Measurements from ENCODE around the gene GABRB1.

GABRB1 gene

DNA sequence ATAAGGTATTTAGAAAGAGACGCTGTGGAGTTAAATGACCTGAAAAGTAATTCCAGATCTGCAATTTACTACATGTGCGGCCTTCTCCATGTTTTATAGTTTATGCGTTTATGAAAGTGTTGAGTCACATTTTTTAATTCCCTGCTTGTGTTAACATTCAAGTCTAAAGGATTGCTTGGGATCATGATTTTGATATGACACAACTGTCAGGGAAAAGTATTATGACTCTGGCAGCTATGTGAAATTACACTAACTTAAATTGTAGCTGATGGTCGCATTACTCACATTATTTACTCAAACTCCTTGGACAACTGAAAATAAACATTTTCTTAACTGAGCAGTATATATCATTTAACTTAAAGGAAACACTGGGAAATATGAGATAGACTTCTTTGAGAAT, 14.3 kb upstream of the GABRB1 start:
- Histone ChIP-seq H3K9me3 (ENCODE audit: control insufficient read depth, low read length) (no peaks in the 10 kb centered on the region), H2AFZ (no peak overlapping the region), H3K4me2 (ENCODE audit: low read length) (no peak overlapping the region), H3K79me2 (no peaks in the 10 kb centered on the region), H3K4me3 (ENCODE audit: low read depth, low read length) (no peak overlapping the region), H3K27me3 (ENCODE audit: control insufficient read depth, insufficient read depth, low read length) (no peaks in the 10 kb centered on the region), H3K27ac (no peak overlapping the region), H3K9ac (no peak overlapping the region), H3K36me3 (ENCODE audit: control insufficient read depth, insufficient read depth, low read length) (no peaks in the 10 kb centered on the region), H3K4me1 (no peaks in the 10 kb centered on the region)
- no peak for TF ChIP-seq CTCF (IDR thresholded peaks at IDR 0.05)

DNA sequence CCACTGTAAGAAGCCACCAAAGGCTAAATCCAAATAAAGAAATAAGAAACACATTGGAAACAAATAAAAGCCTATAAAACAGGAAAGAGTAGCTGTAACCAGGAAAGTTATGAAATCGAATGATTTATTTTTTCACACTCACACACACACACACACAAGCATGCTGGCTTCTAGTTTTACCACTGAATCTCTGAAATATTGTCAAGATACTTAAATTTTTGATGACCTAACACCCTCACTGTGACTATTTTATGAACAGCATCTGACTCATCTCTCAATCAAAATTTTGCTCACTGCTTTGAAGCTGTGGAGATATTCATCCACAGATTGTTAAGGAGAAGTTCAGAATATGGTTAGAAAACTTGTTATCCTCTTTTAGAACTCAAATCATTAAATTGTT, 13.9 kb upstream of the GABRB1 start:
- Histone ChIP-seq H3K27me3 (ENCODE audit: control insufficient read depth, insufficient read depth, low read length) (no peaks in the 10 kb centered on the region), H3K4me3 (ENCODE audit: low read depth, low read length) (no peak overlapping the region), H3K36me3 (ENCODE audit: control insufficient read depth, insufficient read depth, low read length) (no peaks in the 10 kb centered on the region), H3K9ac (no peak overlapping the region), H3K79me2 (no peaks in the 10 kb centered on the region), H3K9me3 (ENCODE audit: control insufficient read depth, low read length) (no peaks in the 10 kb centered on the region), H3K27ac (no peak overlapping the region), H3K4me2 (ENCODE audit: low read length) (no peak overlapping the region), H3K4me1 (no peaks in the 10 kb centered on the region), H2AFZ (no peak overlapping the region)
- no peak for TF ChIP-seq CTCF (IDR thresholded peaks at IDR 0.05)

DNA sequence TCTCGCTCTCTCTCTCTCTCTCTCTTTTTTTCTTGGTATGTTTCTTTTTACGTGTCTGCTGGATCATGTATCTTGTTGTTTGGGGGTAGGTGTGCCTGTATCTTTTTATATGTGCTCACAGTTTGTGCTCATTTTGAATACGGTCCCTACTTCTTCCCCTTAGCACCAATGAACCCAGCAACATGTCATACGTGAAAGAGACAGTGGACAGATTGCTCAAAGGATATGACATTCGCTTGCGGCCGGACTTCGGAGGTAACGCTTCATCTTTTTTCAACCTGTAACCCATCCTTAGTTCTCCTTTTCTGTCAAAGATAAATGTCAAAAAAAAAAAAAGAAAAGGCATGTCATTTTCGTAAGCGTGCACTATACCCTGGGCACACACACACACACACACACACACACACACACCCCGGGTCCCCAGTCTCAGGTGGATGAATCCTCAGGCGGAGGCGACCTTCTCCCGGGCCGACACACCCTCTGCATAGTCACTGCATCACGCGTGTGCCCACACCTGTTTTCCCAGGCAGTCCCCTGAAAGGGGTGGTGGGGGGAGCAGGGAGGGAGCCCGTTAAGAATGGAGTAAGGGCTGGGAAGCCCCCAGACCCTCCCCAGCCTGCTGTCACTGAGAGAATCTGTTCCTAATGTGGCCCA, 511 bp downstream of the GABRB1 start:
- no peaks in the 10 kb centered on the region for H3K27me3 ChIP-seq (ENCODE audit: control insufficient read depth, insufficient read depth, low read length)
- H3K4me3 ChIP-seq (ENCODE audit: low read depth, low read length): peak overlapping the region; percentile 74
- H3K9me3 ChIP-seq (ENCODE audit: control insufficient read depth, low read length): no peaks in the 10 kb centered on the region
- TF ChIP-seq CTCF (IDR thresholded peaks at IDR 0.05): no peak
- peaks cover 2% of the 10 kb centered on the region for H3K36me3 ChIP-seq (ENCODE audit: control insufficient read depth, insufficient read depth, low read length)
- H3K9ac ChIP-seq: no peak overlapping the region
- H3K4me2 ChIP-seq (ENCODE audit: low read length): peak overlapping the region; percentile 97
- H3K79me2 ChIP-seq: no peaks in the 10 kb centered on the region
- no peak overlapping the region for H2AFZ ChIP-seq
- no peak overlapping the region for H3K27ac ChIP-seq
- no peaks in the 10 kb centered on the region for H3K4me1 ChIP-seq

GRCh38 chr4:47032405-47033106, 1.2 kb downstream of the GABRB1 start:
- no peak overlapping the region for H3K27ac ChIP-seq
- no peak overlapping the region for H3K9ac ChIP-seq
- no peak for TF ChIP-seq CTCF (IDR thresholded peaks at IDR 0.05)
- H2AFZ ChIP-seq: peak overlapping the region; percentile 38
- peak overlapping the region; percentile 97 for H3K4me2 ChIP-seq (ENCODE audit: low read length)
- no peaks in the 10 kb centered on the region for H3K9me3 ChIP-seq (ENCODE audit: control insufficient read depth, low read length)
- no peaks in the 10 kb centered on the region for H3K27me3 ChIP-seq (ENCODE audit: control insufficient read depth, insufficient read depth, low read length)
- H3K79me2 ChIP-seq: no peaks in the 10 kb centered on the region
- H3K4me1 ChIP-seq: no peaks in the 10 kb centered on the region
- H3K36me3 ChIP-seq (ENCODE audit: control insufficient read depth, insufficient read depth, low read length): peaks cover 2% of the 10 kb centered on the region
- H3K4me3 ChIP-seq (ENCODE audit: low read depth, low read length): peak overlapping the region; percentile 74

DNA sequence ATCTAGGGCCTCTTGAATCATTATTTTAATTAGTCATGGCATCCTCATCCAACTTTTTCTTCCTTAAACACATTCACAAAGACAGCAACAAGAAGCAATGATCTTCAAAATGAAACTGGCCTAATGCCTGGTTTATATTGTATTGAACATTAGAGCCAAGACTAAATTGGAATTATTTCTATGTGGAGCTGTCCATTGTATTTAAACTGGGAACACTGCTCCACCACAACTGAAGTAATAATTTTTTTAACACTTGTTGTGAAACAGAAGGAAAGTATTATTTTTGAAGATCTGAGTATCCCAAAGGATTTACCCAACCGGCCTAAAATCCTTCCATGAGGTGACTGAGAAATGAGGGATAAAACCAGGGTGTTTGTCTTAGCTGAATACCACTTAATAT, 6.9 kb downstream of the GABRB1 start:
- H2AFZ ChIP-seq: no peak overlapping the region
- no peak overlapping the region for H3K9ac ChIP-seq
- H3K4me1 ChIP-seq: no peaks in the 10 kb centered on the region
- H3K4me2 ChIP-seq (ENCODE audit: low read length): no peak overlapping the region
- H3K79me2 ChIP-seq: no peaks in the 10 kb centered on the region
- H3K27ac ChIP-seq: no peak overlapping the region
- no peak for TF ChIP-seq CTCF (IDR thresholded peaks at IDR 0.05)
- H3K27me3 ChIP-seq (ENCODE audit: control insufficient read depth, insufficient read depth, low read length): no peaks in the 10 kb centered on the region
- no peaks in the 10 kb centered on the region for H3K9me3 ChIP-seq (ENCODE audit: control insufficient read depth, low read length)
- no peaks in the 10 kb centered on the region for H3K36me3 ChIP-seq (ENCODE audit: control insufficient read depth, insufficient read depth, low read length)
- H3K4me3 ChIP-seq (ENCODE audit: low read depth, low read length): no peak overlapping the region
